ENCODE measurements around the gene LYAR.

DNA sequence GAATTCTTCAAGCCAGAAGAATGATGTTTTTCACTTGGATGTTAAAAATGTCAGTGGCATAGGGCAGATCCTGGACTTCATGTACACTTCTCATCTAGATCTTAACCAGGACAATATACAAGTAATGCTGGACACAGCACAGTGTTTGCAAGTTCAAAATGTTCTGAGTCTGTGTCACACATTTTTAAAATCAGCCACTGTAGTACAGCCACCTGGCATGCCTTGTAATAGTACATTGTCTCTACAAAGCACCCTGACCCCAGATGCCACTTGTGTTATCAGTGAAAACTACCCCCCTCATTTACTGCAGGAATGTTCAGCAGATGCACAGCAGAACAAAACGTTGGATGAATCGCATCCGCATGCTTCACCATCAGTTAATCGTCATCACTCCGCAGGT is 12.0 kb upstream of the LYAR start:
- TF ChIP-seq, protein P1, sequence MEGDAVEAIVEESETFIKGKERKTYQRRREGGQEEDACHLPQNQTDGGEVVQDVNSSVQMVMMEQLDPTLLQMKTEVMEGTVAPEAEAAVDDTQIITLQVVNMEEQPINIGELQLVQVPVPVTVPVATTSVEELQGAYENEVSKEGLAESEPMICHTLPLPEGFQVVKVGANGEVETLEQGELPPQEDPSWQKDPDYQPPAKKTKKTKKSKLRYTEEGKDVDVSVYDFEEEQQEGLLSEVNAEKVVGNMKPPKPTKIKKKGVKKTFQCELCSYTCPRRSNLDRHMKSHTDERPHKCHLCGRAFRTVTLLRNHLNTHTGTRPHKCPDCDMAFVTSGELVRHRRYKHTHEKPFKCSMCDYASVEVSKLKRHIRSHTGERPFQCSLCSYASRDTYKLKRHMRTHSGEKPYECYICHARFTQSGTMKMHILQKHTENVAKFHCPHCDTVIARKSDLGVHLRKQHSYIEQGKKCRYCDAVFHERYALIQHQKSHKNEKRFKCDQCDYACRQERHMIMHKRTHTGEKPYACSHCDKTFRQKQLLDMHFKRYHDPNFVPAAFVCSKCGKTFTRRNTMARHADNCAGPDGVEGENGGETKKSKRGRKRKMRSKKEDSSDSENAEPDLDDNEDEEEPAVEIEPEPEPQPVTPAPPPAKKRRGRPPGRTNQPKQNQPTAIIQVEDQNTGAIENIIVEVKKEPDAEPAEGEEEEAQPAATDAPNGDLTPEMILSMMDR (IDR thresholded peaks at IDR 0.05): no peak
- no peak for TF ChIP-seq POLR2A (IDR thresholded peaks at IDR 0.05)

Measured in right lobe of liver (tissue), 4 donors.